HG02798 (cell line): ENCODE measurements around the gene NGLY1.

ENCODE experiments used
- ATAC-seq: cut with Tn5 transposase; IDR thresholded peaks from one replicate; pipeline ENCODE4 v1.9.1; 2021; ENCODE audit warnings: mild to moderate bottlenecking; ENCODE audit not compliant: unreplicated experiment, poor library complexity

The NGLY1 gene

GRCh38 chr3:25713341-25713985 is 69.8 kb downstream of the NGLY1 start:
- ATAC-seq, result no peak

- ATAC-seq, result no peak
These were observed 72.2 kb downstream of the NGLY1 start for GRCh38 chr3:25711090-25711489.

GRCh38 chr3:25708036-25708435 is 75.2 kb downstream of the NGLY1 start:
- ATAC-seq, result no peak

GRCh38 chr3:25707268-25707926 is 75.8 kb downstream of the NGLY1 start:
- no peak for ATAC-seq

GRCh38 chr3:25706213-25706612 is 77.0 kb downstream of the NGLY1 start:
- no peak for ATAC-seq

GRCh38 chr3:25697553-25697952 is 85.7 kb downstream of the NGLY1 start:
- no peak for ATAC-seq

- no peak for ATAC-seq
These were observed 87.4 kb downstream of the NGLY1 start for GRCh38 chr3:25695731-25696420.

GRCh38 chr3:25693238-25693637 is 90.0 kb downstream of the NGLY1 start:
- ATAC-seq, result no peak

- no peak for ATAC-seq
These were observed 90.9 kb downstream of the NGLY1 start for GRCh38 chr3:25692341-25692740.

- no peak for ATAC-seq
These were observed 92.3 kb downstream of the NGLY1 start for GRCh38 chr3:25690768-25691533.

GRCh38 chr3:25689226-25689625 is 94.0 kb downstream of the NGLY1 start:
- ATAC-seq, result no peak

- no peak for ATAC-seq
These were observed 95.5 kb downstream of the NGLY1 start for GRCh38 chr3:25687742-25688141.

GRCh38 chr3:25686766-25687165 is 96.5 kb downstream of the NGLY1 start:
- no peak for ATAC-seq

GRCh38 chr3:25683882-25684281 is 99.4 kb downstream of the NGLY1 start:
- no peak for ATAC-seq

- no peak for ATAC-seq
These were observed 99.8 kb downstream of the NGLY1 start for GRCh38 chr3:25683410-25683809.

- ATAC-seq, result no peak
These were observed 103.5 kb downstream of the NGLY1 start for GRCh38 chr3:25679642-25680302.

GRCh38 chr3:25679166-25679565 is 104.1 kb downstream of the NGLY1 start:
- ATAC-seq, result no peak

GRCh38 chr3:25678581-25678980 is 104.7 kb downstream of the NGLY1 start:
- no peak for ATAC-seq

GRCh38 chr3:25677121-25677520 is 106.1 kb downstream of the NGLY1 start:
- ATAC-seq, result no peak

- ATAC-seq, result no peak
These were observed 108.6 kb downstream of the NGLY1 start for GRCh38 chr3:25674670-25675069.
